Activated naive CD8-positive, alpha-beta T cell treated with anti-CD3 and anti-CD28 coated beads, Interleukin-2, amount 10 ng/mL, durations not matched to agents 7 days and 5 days (primary cell): ENCODE data around the gene CHD1. TPM values are rescaled to one million over a fixed set of nuclear protein-coding genes. Genes with fewer than 3 reads are reported as not detected.
"Not testable (repeated sequence)": the region's sequence is repeated elsewhere in the genome, so short reads cannot be mapped to it uniquely, and the experiment has no call there.

Experiments used
- ATAC-seq: fragments of 150-1000 bp; cut with Tn5 transposase; one replicate; pipeline ENCODE4 v1.10.0; 2021; ENCODE audit warnings: low read depth, moderate library complexity
- POLR2A ChIA-PET: fragments of 350-600 bp; sonication (Branson Sonifier 250); formaldehyde crosslinking; loops from one replicate; lab custom pipeline; 2021; ENCODE audit warnings: antibody characterized with exemption; lab: Charles Lee
- DNase-seq: peaks from one replicate; pipeline ENCODE4 v3.0.0; 2021
- H3K27ac Mint-ChIP-seq: one replicate; pipeline ENCODE4 v1.8.0; 2022; ENCODE audit warnings: mild to moderate bottlenecking, mixed read lengths
- H3K27me3 Mint-ChIP-seq: one replicate; pipeline ENCODE4 v1.8.0; 2022; ENCODE audit warnings: mild to moderate bottlenecking, moderate library complexity, mixed read lengths
- H3K36me3 Mint-ChIP-seq: one replicate; pipeline ENCODE4 v1.8.0; 2021; ENCODE audit warnings: mild to moderate bottlenecking, mixed read lengths
- H3K4me1 Mint-ChIP-seq: one replicate; pipeline ENCODE4 v1.8.0; 2021; ENCODE audit warnings: mixed read lengths
- H3K4me3 Mint-ChIP-seq: one replicate; pipeline ENCODE4 v1.8.0; 2022; ENCODE audit warnings: mild to moderate bottlenecking, moderate library complexity, mixed read lengths
- H3K9me3 Mint-ChIP-seq: one replicate; pipeline ENCODE4 v1.8.0; 2021; ENCODE audit warnings: mixed read lengths
- total RNA-seq, 2 experiments: library from RNA; stranded (reverse); gene quantifications; one replicate each; pipeline ENCODE4 v1.2.3, GENCODE V29; 2021

CHD1 gene
- total RNA-seq, 2 experiments from 2014 or later: 49.1 to 57.3 TPM

- DNase-seq, H3K9me3 Mint-ChIP-seq, ATAC-seq, H3K4me3 Mint-ChIP-seq, H3K4me1 Mint-ChIP-seq, H3K27me3 Mint-ChIP-seq, POLR2A ChIA-PET, H3K27ac Mint-ChIP-seq, H3K36me3 Mint-ChIP-seq: not testable (repeated sequence)
Observed at GRCh38 chr5:98955888-98956287, 27.1 kb upstream of the CHD1 start.

- POLR2A ChIA-PET, H3K27ac Mint-ChIP-seq, ATAC-seq, DNase-seq, H3K36me3 Mint-ChIP-seq, H3K27me3 Mint-ChIP-seq, H3K4me1 Mint-ChIP-seq, H3K4me3 Mint-ChIP-seq, H3K9me3 Mint-ChIP-seq: not testable (repeated sequence)
Observed at GRCh38 chr5:98955471-98955870, 26.7 kb upstream of the CHD1 start.

GRCh38 chr5:98954392-98955028, 25.7 kb upstream of the CHD1 start:
- ATAC-seq (no peak), DNase-seq (no peak)
- no peaks in the 10 kb centered on the region for H3K27me3 Mint-ChIP-seq
- H3K4me1 Mint-ChIP-seq: no peaks in the 10 kb centered on the region
- no peaks in the 10 kb centered on the region for H3K36me3 Mint-ChIP-seq
- no peak overlapping the region for H3K4me3 Mint-ChIP-seq
- POLR2A ChIA-PET: no interaction called here
- no peaks in the 10 kb centered on the region for H3K9me3 Mint-ChIP-seq
- no peak overlapping the region for H3K27ac Mint-ChIP-seq

DNA sequence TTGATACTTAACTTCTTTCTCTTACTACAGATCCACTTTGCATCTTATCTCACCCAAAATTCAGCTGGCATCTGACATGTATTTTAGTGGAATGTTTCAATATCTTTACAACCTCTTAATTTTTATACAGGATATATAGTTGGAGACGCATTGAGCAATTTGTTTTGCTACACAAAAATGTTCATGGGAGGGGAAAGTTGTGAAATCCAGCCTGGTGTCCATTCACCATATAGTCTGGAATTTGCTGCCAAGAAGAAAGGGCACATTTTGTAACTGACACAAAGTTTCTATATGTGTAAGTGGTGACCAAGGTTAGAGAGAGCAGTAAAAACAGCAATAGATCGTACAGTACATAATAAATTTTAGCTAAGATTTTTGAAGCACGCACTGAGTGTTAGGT, 14.0 kb upstream of the CHD1 start:
- POLR2A ChIA-PET: no interaction called here
- Mint-ChIP-seq H3K36me3 (no peaks in the 10 kb centered on the region), H3K4me3 (no peak overlapping the region), H3K27ac (no peak overlapping the region), H3K4me1 (peaks cover 6% of the 10 kb centered on the region), H3K27me3 (no peaks in the 10 kb centered on the region), H3K9me3 (no peaks in the 10 kb centered on the region)
- ATAC-seq (no peak), DNase-seq (no peak)

GRCh38 chr5:98941131-98941883, 12.5 kb upstream of the CHD1 start:
- POLR2A ChIA-PET: no interaction called here
- no peak overlapping the region for H3K4me3 Mint-ChIP-seq
- no peaks in the 10 kb centered on the region for H3K36me3 Mint-ChIP-seq
- H3K27me3 Mint-ChIP-seq: no peaks in the 10 kb centered on the region
- H3K9me3 Mint-ChIP-seq: no peaks in the 10 kb centered on the region
- no peak for ATAC-seq
- no peak for DNase-seq
- no peak overlapping the region for H3K27ac Mint-ChIP-seq
- peaks cover 6% of the 10 kb centered on the region for H3K4me1 Mint-ChIP-seq

DNA sequence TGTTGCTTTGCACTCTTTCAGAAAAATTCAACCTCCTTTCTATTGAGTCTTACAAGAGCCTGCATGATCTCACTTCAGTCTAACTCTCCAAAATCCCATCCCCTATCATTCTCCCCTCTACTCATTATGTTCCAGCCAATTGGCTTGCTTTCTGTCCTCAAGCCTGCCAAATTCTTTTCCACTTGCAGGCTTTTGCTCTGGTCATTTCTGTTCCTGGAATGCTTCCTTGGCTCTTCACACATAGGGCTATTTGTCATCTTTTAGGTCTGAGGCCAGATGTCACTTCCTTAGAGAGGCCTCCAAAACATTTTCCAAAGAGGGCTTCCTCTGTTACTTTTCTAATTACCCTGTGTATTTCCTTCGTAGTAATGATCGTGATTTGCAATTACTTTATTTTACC, 11.8 kb upstream of the CHD1 start:
- Mint-ChIP-seq H3K36me3 (no peaks in the 10 kb centered on the region), H3K27me3 (no peaks in the 10 kb centered on the region), H3K9me3 (no peaks in the 10 kb centered on the region), H3K4me1 (peaks cover 6% of the 10 kb centered on the region), H3K4me3 (no peak overlapping the region), H3K27ac (no peak overlapping the region)
- ATAC-seq: no peak
- POLR2A ChIA-PET: no interaction called here
- no peak for DNase-seq

- Mint-ChIP-seq H3K27me3 (no peaks in the 10 kb centered on the region), H3K27ac (no peak overlapping the region), H3K36me3 (peaks cover 8% of the 10 kb centered on the region), H3K9me3 (no peaks in the 10 kb centered on the region), H3K4me3 (no peak overlapping the region), H3K4me1 (peaks cover 15% of the 10 kb centered on the region)
- ATAC-seq: no peak
- POLR2A ChIA-PET: no interaction called here
- no peak for DNase-seq
Observed at GRCh38 chr5:98938464-98938863, 9.7 kb upstream of the CHD1 start.

DNA sequence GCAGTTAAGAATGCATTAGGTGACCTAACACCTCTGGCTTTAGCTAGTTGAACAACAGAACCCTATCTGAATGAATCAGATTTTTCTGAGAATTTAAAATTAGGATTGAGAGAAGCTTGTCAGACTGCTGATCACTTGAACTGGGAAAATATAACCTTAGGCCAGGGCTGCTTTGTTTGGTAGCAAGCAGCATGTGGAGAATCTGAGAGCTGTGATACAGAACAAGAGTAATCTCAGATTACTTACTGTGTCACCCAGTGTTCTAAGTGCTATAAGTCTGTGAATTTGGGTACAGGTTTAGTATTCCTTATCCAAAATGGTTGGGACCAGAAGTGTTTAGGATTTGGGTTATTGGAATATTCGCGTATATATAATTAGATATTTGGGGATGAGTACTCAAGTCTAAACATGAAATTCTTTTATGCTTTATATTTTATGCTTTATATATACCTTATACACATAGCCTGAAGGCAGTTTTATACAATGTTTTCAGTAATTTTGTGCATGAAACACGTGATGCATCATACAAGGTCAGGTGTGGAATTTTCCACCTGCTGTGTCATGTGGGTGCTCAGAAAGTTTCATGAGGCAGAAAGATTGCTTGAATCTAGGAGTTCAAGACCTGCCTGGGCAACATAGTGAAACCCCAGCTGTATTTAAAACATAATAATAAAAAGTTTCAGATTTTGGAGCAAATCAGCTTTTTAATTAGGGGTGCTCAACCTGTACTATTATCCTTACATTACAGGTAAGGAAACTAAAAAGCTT, 8.3 kb upstream of the CHD1 start:
- H3K4me1 Mint-ChIP-seq: peaks cover 23% of the 10 kb centered on the region
- POLR2A ChIA-PET: interaction anchor here (1.7 kb wide), 1 partner anchor 9 kb away, joined by 4 read pairs; the partner anchor contains the start of gene CHD1
- DNase-seq (no peak), ATAC-seq (no peak)
- H3K9me3 Mint-ChIP-seq: no peaks in the 10 kb centered on the region
- no peak overlapping the region for H3K27ac Mint-ChIP-seq
- no peaks in the 10 kb centered on the region for H3K27me3 Mint-ChIP-seq
- no peak overlapping the region for H3K4me3 Mint-ChIP-seq
- H3K36me3 Mint-ChIP-seq: peaks cover 8% of the 10 kb centered on the region

- no peak for ATAC-seq
- Mint-ChIP-seq H3K4me3 (no peak overlapping the region), H3K4me1 (peaks cover 30% of the 10 kb centered on the region), H3K36me3 (peaks cover 12% of the 10 kb centered on the region), H3K9me3 (no peaks in the 10 kb centered on the region), H3K27me3 (no peaks in the 10 kb centered on the region), H3K27ac (no peak overlapping the region)
- no peak for DNase-seq
- POLR2A ChIA-PET: no interaction called here
Observed at GRCh38 chr5:98935206-98935605, 6.4 kb upstream of the CHD1 start.

- no peaks in the 10 kb centered on the region for H3K27me3 Mint-ChIP-seq
- H3K9me3 Mint-ChIP-seq: no peaks in the 10 kb centered on the region
- no peak for ATAC-seq
- peaks cover 32% of the 10 kb centered on the region for H3K4me1 Mint-ChIP-seq
- H3K27ac Mint-ChIP-seq: peak overlapping the region; percentile 39
- H3K36me3 Mint-ChIP-seq: peaks cover 12% of the 10 kb centered on the region
- no peak overlapping the region for H3K4me3 Mint-ChIP-seq
- no peak for DNase-seq
- POLR2A ChIA-PET: interaction anchor here (0.7 kb wide), 1 partner anchor 99 kb away, joined by 5 read pairs; no protein-coding TSS in a partner anchor
Observed at GRCh38 chr5:98934546-98934945, 5.7 kb upstream of the CHD1 start.

DNA sequence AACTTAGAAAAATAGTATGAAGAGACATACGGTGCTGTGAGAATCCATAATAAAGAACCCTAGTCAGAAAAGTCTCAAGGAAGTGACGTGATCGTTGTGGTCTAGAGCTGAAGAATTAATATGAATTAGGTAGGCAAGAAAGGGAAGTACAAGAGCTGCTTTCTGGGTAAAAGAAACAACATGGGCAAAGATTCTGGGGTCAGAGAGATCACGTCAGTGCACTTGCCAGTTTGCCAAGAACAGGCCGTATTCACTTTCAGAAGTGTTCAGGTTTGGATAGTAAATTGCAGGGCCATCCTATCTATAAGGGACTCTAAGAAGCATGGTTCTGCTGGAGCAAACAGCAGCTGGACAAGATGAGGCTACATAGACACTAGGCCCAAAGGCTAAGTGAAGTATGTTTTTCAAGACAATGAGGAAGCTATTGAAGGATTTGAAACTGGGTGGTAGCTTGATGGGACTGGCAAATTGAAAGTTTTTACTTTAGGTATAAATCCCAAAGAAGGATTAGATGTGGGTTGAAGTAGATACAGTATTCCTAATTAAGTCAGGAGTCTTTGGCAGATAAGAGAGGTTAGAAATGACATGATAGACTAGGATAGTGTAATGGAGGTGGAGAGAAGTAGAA, 4.8 kb upstream of the CHD1 start:
- no peaks in the 10 kb centered on the region for H3K9me3 Mint-ChIP-seq
- peaks cover 30% of the 10 kb centered on the region for H3K4me1 Mint-ChIP-seq
- DNase-seq (no peak), ATAC-seq (peak; percentile 7)
- H3K27me3 Mint-ChIP-seq: no peaks in the 10 kb centered on the region
- H3K36me3 Mint-ChIP-seq: peaks cover 12% of the 10 kb centered on the region
- peak overlapping the region; percentile 87 for H3K27ac Mint-ChIP-seq
- POLR2A ChIA-PET: interaction anchor here (0.6 to 1.3 kb wide), 4 partner anchors 9 to 103 kb away, joined by 3 to 4 read pairs (median 3); no protein-coding TSS in a partner anchor
- H3K4me3 Mint-ChIP-seq: peak overlapping the region; percentile 31

DNA sequence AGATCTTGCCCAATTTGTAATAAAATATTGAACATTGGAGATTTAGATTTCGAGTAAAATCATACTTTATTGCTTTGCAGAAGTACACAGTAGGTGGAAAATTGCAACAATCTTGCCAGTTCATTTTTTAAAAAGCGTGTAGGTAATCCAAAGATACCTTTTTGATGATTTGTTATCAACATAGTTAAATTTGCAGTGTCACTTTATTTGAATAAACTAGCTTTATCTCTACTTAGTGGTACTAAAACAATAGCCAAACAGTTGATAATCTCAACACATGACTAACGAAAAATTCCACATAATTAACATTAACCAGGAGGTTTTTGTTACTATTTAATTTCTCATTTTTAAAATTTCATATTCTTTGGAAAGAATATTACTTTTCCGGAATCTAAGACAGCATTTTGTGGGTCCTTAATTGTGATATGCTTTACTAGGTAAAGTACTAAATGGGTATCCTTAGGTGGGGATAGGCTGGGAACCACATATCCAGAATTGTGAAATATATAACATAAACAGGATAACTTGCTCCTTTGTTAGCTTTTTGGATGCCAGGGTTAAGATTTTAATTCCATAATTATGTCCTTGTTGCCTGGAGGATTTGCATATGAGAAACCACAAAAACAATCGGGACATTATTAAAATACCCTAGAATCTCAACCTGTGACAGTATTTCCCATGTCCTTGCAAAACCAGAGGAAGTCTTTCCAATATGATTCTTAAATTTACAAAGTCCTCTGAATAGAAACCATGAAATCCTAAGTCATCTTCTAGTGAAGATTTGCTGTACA, 2.4 kb upstream of the CHD1 start:
- Mint-ChIP-seq H3K27ac (no peak overlapping the region), H3K27me3 (no peaks in the 10 kb centered on the region), H3K4me1 (peaks cover 34% of the 10 kb centered on the region), H3K36me3 (peaks cover 14% of the 10 kb centered on the region), H3K4me3 (peak overlapping the region; percentile 35), H3K9me3 (no peaks in the 10 kb centered on the region)
- no peak for ATAC-seq
- POLR2A ChIA-PET: interaction anchor here (1.0 kb wide), 1 partner anchor 106 kb away, joined by 3 read pairs; no protein-coding TSS in a partner anchor
- no peak for DNase-seq
